ENCODE measurements around the gene HTR6. TPM values are rescaled to one million over a fixed set of nuclear protein-coding genes. Genes with fewer than 3 reads are reported as not detected.
A peak's percentile ranks its signal among the peaks of the same experiment; 100 is the strongest.

The HTR6 gene
- total RNA-seq, 1 experiment from 2014 or later = 0.57 TPM

GRCh38 chr1:19715334-19716203 lies 50.9 kb downstream of the HTR6 start:
- Histone ChIP-seq H3K4me2 (ENCODE audit: low read length) (peak overlapping the region; percentile 45), H3K4me3 (replicated peaks in 1 of 2; ENCODE audit: low read depth in 1 of 2, low read length in 2 of 2) (no peak overlapping the region), H3K79me2 (ENCODE audit: insufficient read depth, low read length) (no peaks in the 10 kb centered on the region), H3K9me3 (ENCODE audit: control insufficient read depth in 1 of 2, insufficient read depth in 1 of 2, low read depth in 1 of 2, low read length in 2 of 2) (no peaks in the 10 kb centered on the region), H3K36me3 (ENCODE audit: control insufficient read depth in 1 of 2, insufficient read depth in 2 of 2, low read length in 2 of 2) (no peaks in the 10 kb centered on the region), H3K4me1 (ENCODE audit: control insufficient read depth in 1 of 2, insufficient read depth in 2 of 2, low read length in 2 of 2) (peaks cover 0 to 8% of the 10 kb centered on the region in 2 experiments; a peak in 2 of 4 replicates), H4K20me1 (ENCODE audit: insufficient read depth) (no peaks in the 10 kb centered on the region), H3K9ac (ENCODE audit: low read length) (no peak overlapping the region), H3K9me2 (ENCODE audit: insufficient read depth) (no peaks in the 10 kb centered on the region), H3K27ac (ENCODE audit: low read depth, low read length) (no peak overlapping the region), H2AFZ (ENCODE audit: low read depth, low read length, poor library complexity, severe bottlenecking) (no peak overlapping the region), H3K27me3 (ENCODE audit: insufficient read depth, low read length) (no peaks in the 10 kb centered on the region)
- TF ChIP-seq YY1 (IDR thresholded peaks at IDR 0.05; ENCODE audit: extremely low read depth, insufficient replicate concordance, low read depth, low read length) = peak; percentile 44
- TF ChIP-seq RAD21 (IDR thresholded peaks at IDR 0.05; ENCODE audit: low read depth) = peak; percentile 74
- TF ChIP-seq CTCF (IDR thresholded peaks at IDR 0.05 in 2 of 3, conservative IDR thresholded peaks at IDR 0.05 in 1 of 3; ENCODE audit: borderline replicate concordance in 1 of 3, insufficient read depth in 1 of 3, low read depth in 2 of 3, low read length in 2 of 3) = peak; percentile 89 to 95 (median 95)
- no peak for TF ChIP-seq EGR1 (IDR thresholded peaks at IDR 0.05; ENCODE audit: low read depth)
- CTCF ChIA-PET = interaction anchor here (0.6 to 2.3 kb wide), 11 partner anchors 10 to 167 kb away, joined by 3 to 43 read pairs (median 4); partner anchors contain the start of gene OTUD3
- DNase-seq (ENCODE audit: low read depth, low spot score) (peak; percentile 93), ATAC-seq (peak; percentile 99)
- no TSS peak for BruUV-seq (replicated peaks)
- POLR2A ChIA-PET = no interaction called here
- RAD21 ChIA-PET (ENCODE audit: low non-redundant PET in 1 of 2, low total read pairs in 2 of 2, uncharacterized antibody in 2 of 2, unreplicated experiment in 2 of 2) = no interaction called here
- intact Hi-C loops (cut with micrococcal nuclease) = no loop called here

GRCh38 chr1:19717467-19717866 lies 52.8 kb downstream of the HTR6 start:
- CTCF ChIA-PET = no interaction called here
- TF ChIP-seq MAX (IDR thresholded peaks at IDR 0.05) = no peak
- TF ChIP-seq YY1 (IDR thresholded peaks at IDR 0.05; ENCODE audit: extremely low read depth, insufficient replicate concordance, low read depth, low read length) = no peak
- TF ChIP-seq REST (IDR thresholded peaks at IDR 0.05; ENCODE audit: low read depth) = no peak
- TF ChIP-seq SP1 (IDR thresholded peaks at IDR 0.05; ENCODE audit: low read depth) = no peak
- no peak for TF ChIP-seq SRF (IDR thresholded peaks at IDR 0.05; ENCODE audit: low read depth)
- TF ChIP-seq POLR2A (IDR thresholded peaks at IDR 0.05; ENCODE audit: borderline replicate concordance, extremely low read depth, insufficient read depth, insufficient read length) = no peak
- no peak for TF ChIP-seq ZBTB33 (IDR thresholded peaks at IDR 0.05; ENCODE audit: extremely low read depth, insufficient replicate concordance, low read length)

More at GRCh38 chr1:19717467-19717866, 52.8 kb downstream of the HTR6 start:
- Histone ChIP-seq H2AFZ (ENCODE audit: low read depth, low read length, poor library complexity, severe bottlenecking) (no peak overlapping the region), H3K4me3 (replicated peaks in 1 of 2; ENCODE audit: low read depth in 1 of 2, low read length in 2 of 2) (no peak overlapping the region), H3K9ac (ENCODE audit: low read length) (no peak overlapping the region), H3K79me2 (ENCODE audit: insufficient read depth, low read length) (no peaks in the 10 kb centered on the region), H3K36me3 (ENCODE audit: control insufficient read depth in 1 of 2, insufficient read depth in 2 of 2, low read length in 2 of 2) (no peaks in the 10 kb centered on the region), H3K4me2 (ENCODE audit: low read length) (no peak overlapping the region), H3K27ac (ENCODE audit: low read depth, low read length) (no peak overlapping the region), H3K9me2 (ENCODE audit: insufficient read depth) (no peaks in the 10 kb centered on the region), H3K27me3 (ENCODE audit: insufficient read depth, low read length) (no peaks in the 10 kb centered on the region), H3K9me3 (ENCODE audit: control insufficient read depth in 1 of 2, insufficient read depth in 1 of 2, low read depth in 1 of 2, low read length in 2 of 2) (no peaks in the 10 kb centered on the region), H4K20me1 (ENCODE audit: insufficient read depth) (no peaks in the 10 kb centered on the region), H3K4me1 (ENCODE audit: control insufficient read depth in 1 of 2, insufficient read depth in 2 of 2, low read length in 2 of 2) (peaks cover 0 to 8% of the 10 kb centered on the region in 2 experiments; a peak in 2 of 4 replicates)
- BruUV-seq (replicated peaks) = no TSS peak
- intact Hi-C loops (cut with micrococcal nuclease) = no loop called here
- ChIA-PET RAD21 (ENCODE audit: low non-redundant PET in 1 of 2, low total read pairs in 2 of 2, uncharacterized antibody in 2 of 2, unreplicated experiment in 2 of 2) (no interaction called here), POLR2A (no interaction called here)
- no peak for ATAC-seq
- no peak for DNase-seq (ENCODE audit: low read depth, low spot score)
